Caco-2 (cell line): ENCODE results near the gene TWNK. TPM values are rescaled to one million over a fixed set of nuclear protein-coding genes. Genes with fewer than 3 reads are reported as not detected.

Source experiments
- BruUV-seq: library from RNA; stranded (reverse); fragments of 400-500 nt; replicated peaks from 2 replicates; lab custom pipeline; 2021; lab: Mats Ljungman, UMichigan
- CTCF ChIA-PET: fragments of 300-600 bp; sonication (Branson Sonifier 250); formaldehyde crosslinking; loops from one replicate; lab custom pipeline; 2022; ENCODE audit warnings: antibody characterized with exemption; lab: Charles Lee
- POLR2A ChIA-PET: fragments of 300-600 bp; sonication (Branson Sonifier 250); formaldehyde crosslinking; loops from one replicate; lab custom pipeline; 2022; ENCODE audit warnings: antibody characterized with exemption; lab: Charles Lee
- DNase-seq, 2 experiments: peaks; one replicate each; pipeline versions ENCODE4 v3.0.0 to v3.0.0-alpha.2; 2020 to 2022
- H3K27me3 ChIP-seq: replicated peaks from 2 replicates; pipeline ENCODE4 v1.6.0; 2011; ENCODE audit warnings: low read length; ENCODE audit not compliant: control insufficient read depth, insufficient read depth
- H3K36me3 ChIP-seq: 2 replicates; pipeline ENCODE4 v1.5.1; 2011; ENCODE audit warnings: low read length; ENCODE audit not compliant: control insufficient read depth, insufficient read depth
- H3K4me1 ChIP-seq: fragments of 250-450 bp; sonication (Bioruptor Pico); 2 replicates; pipeline ENCODE4 v1.5.1; 2020; ENCODE audit warnings: mild to moderate bottlenecking
- H3K4me3 ChIP-seq: 2 replicates; pipeline ENCODE4 v1.5.1; 2011; ENCODE audit warnings: low read depth, mild to moderate bottlenecking, control low read depth, low read length
- H3K9me3 ChIP-seq: fragments of 250-450 bp; sonication (Bioruptor Pico); 2 replicates; pipeline ENCODE4 v1.5.1; 2020; ENCODE audit warnings: mild to moderate bottlenecking, moderate library complexity
- H3K27ac Mint-ChIP-seq: one replicate; pipeline ENCODE4 v1.8.0; 2022; ENCODE audit warnings: mixed read lengths; ENCODE audit not compliant: unreplicated experiment
- H3K27me3 Mint-ChIP-seq: one replicate; pipeline ENCODE4 v1.8.0; 2022; ENCODE audit warnings: mixed read lengths; ENCODE audit not compliant: insufficient read depth, unreplicated experiment
- H3K36me3 Mint-ChIP-seq: one replicate; pipeline ENCODE4 v1.8.0; 2022; ENCODE audit warnings: mild to moderate bottlenecking, mixed read lengths; ENCODE audit not compliant: insufficient read depth, unreplicated experiment
- H3K4me1 Mint-ChIP-seq: one replicate; pipeline ENCODE4 v1.8.0; 2022; ENCODE audit warnings: low read depth, mixed read lengths; ENCODE audit not compliant: unreplicated experiment
- H3K4me3 Mint-ChIP-seq: one replicate; pipeline ENCODE4 v1.8.0; 2022; ENCODE audit warnings: mild to moderate bottlenecking, moderate library complexity, mixed read lengths; ENCODE audit not compliant: unreplicated experiment
- H3K9me3 Mint-ChIP-seq: one replicate; pipeline ENCODE4 v1.8.0; 2022; ENCODE audit warnings: mixed read lengths; ENCODE audit not compliant: unreplicated experiment
- CTCF ChIP-seq, 2 experiments: fragments of 200-600 bp in 1 of 2; IDR thresholded peaks; 1 replicate in 1 of 2; 2 replicates in 1 of 2; pipeline versions ENCODE4 v1.5.1 to v1.8.0; 2011 to 2022; ENCODE audit warnings: antibody characterized with exemption in 1 of 2, control low read depth in 1 of 2, inconsistent platforms in 1 of 2, low read depth in 1 of 2, low read length in 1 of 2, mild to moderate bottlenecking in 1 of 2, moderate library complexity in 1 of 2; ENCODE audit not compliant: insufficient read depth in 1 of 2, severe bottlenecking in 1 of 2, unreplicated experiment in 1 of 2
- intact Hi-C: fragments of 100-400 bp; cut with micrococcal nuclease; formaldehyde crosslinking; loops from one replicate; pipeline ENCODE4 v1.10.0; 2022; ENCODE audit not compliant: unreplicated experiment
- total RNA-seq: library from RNA; stranded (reverse); gene quantifications from 2 replicates; pipeline ENCODE4 v1.2.3, GENCODE V29; 2022

The TWNK gene
- total RNA-seq, 1 experiment from 2014 or later, result 29.8 TPM

GRCh38 chr10:101000127-101000914 is 13.0 kb downstream of the TWNK start:
- no peaks in the 10 kb centered on the region for H3K9me3 ChIP-seq
- H3K4me3 Mint-ChIP-seq, result peak overlapping the region; percentile 81
- H3K27me3 Mint-ChIP-seq, result no peaks in the 10 kb centered on the region
- intact Hi-C loops, result no loop called here
- H3K27me3 ChIP-seq, result no peaks in the 10 kb centered on the region
- no peaks in the 10 kb centered on the region for H3K9me3 Mint-ChIP-seq
- peak overlapping the region; percentile 94 for H3K4me3 ChIP-seq
- no TSS peak for BruUV-seq
- POLR2A ChIA-PET, result interaction anchor here (1.0 kb wide), 1 partner anchor 60 kb away, joined by 3 read pairs; no protein-coding TSS in a partner anchor
- CTCF ChIA-PET, result interaction anchor here (0.5 to 7.1 kb wide), 4 partner anchors 11 to 95 kb away, joined by 4 to 58 read pairs (median 8); partner anchors contain the start of genes PDZD7 and SFXN3
- peaks cover 14% of the 10 kb centered on the region for H3K4me1 Mint-ChIP-seq
- H3K27ac Mint-ChIP-seq, result peak overlapping the region; percentile 70
- no peaks in the 10 kb centered on the region; the same call in none of the 2 replicates for H3K36me3 ChIP-seq
- TF ChIP-seq CTCF (IDR thresholded peaks at IDR 0.05; ENCODE audit: insufficient read depth in 1 of 2, low read depth in 1 of 2, low read length in 1 of 2, severe bottlenecking in 1 of 2, unreplicated experiment in 1 of 2), result no peak
- peaks cover 18% of the 10 kb centered on the region for H3K4me1 ChIP-seq
- peaks cover 29% of the 10 kb centered on the region for H3K36me3 Mint-ChIP-seq
- DNase-seq, result no peak

GRCh38 chr10:101000915-101001658 is 13.7 kb downstream of the TWNK start:
- peaks cover 28% of the 10 kb centered on the region for H3K36me3 Mint-ChIP-seq
- no peak for DNase-seq
- H3K4me1 Mint-ChIP-seq, result peaks cover 14% of the 10 kb centered on the region
- Histone ChIP-seq H3K4me1 (peaks cover 18% of the 10 kb centered on the region), H3K27me3 (no peaks in the 10 kb centered on the region), H3K36me3 (peaks cover under 1% of the 10 kb centered on the region), H3K9me3 (no peaks in the 10 kb centered on the region), H3K4me3 (peak overlapping the region; percentile 94)
- intact Hi-C loops, result no loop called here
- no peaks in the 10 kb centered on the region for H3K9me3 Mint-ChIP-seq
- BruUV-seq, result TSS peak; percentile 29
- CTCF ChIA-PET, result interaction anchor here (1.9 kb wide), 1 partner anchor 11 kb away, joined by 11 read pairs; no protein-coding TSS in a partner anchor
- POLR2A ChIA-PET, result no interaction called here
- peak overlapping the region; percentile 81 for H3K4me3 Mint-ChIP-seq
- no peak for TF ChIP-seq CTCF (IDR thresholded peaks at IDR 0.05; ENCODE audit: insufficient read depth in 1 of 2, low read depth in 1 of 2, low read length in 1 of 2, severe bottlenecking in 1 of 2, unreplicated experiment in 1 of 2)
- H3K27me3 Mint-ChIP-seq, result no peaks in the 10 kb centered on the region
- peak overlapping the region; percentile 70 for H3K27ac Mint-ChIP-seq

GRCh38 chr10:101001659-101002035 is 14.3 kb downstream of the TWNK start:
- H3K4me1 Mint-ChIP-seq, result peaks cover 14% of the 10 kb centered on the region
- no peaks in the 10 kb centered on the region for H3K27me3 Mint-ChIP-seq
- H3K9me3 Mint-ChIP-seq, result no peaks in the 10 kb centered on the region
- no peak overlapping the region for H3K27ac Mint-ChIP-seq
- Histone ChIP-seq H3K9me3 (no peaks in the 10 kb centered on the region), H3K27me3 (no peaks in the 10 kb centered on the region), H3K36me3 (peaks cover 2% of the 10 kb centered on the region), H3K4me3 (no peak overlapping the region), H3K4me1 (peaks cover 14% of the 10 kb centered on the region)
- no peak for DNase-seq
- TF ChIP-seq CTCF (IDR thresholded peaks at IDR 0.05; ENCODE audit: insufficient read depth in 1 of 2, low read depth in 1 of 2, low read length in 1 of 2, severe bottlenecking in 1 of 2, unreplicated experiment in 1 of 2), result no peak
- CTCF ChIA-PET, result no interaction called here
- POLR2A ChIA-PET, result no interaction called here
- BruUV-seq, result no TSS peak
- intact Hi-C loops, result no loop called here
- peaks cover 28% of the 10 kb centered on the region for H3K36me3 Mint-ChIP-seq
- H3K4me3 Mint-ChIP-seq, result no peak overlapping the region
